MM.1S (cell line): ENCODE results near the gene TRIM14.

Experiments
- EZH2 ChIP-seq: fragments of 300-600 bp; sonication (generic); optimal IDR thresholded peaks from 2 replicates; pipeline ENCODE3; 2017; ENCODE audit warnings: low read depth, mild to moderate bottlenecking, antibody characterized with exemption, low read length, mixed read lengths
- EZH2phosphoT487 ChIP-seq: fragments of 300-600 bp; sonication (generic); IDR thresholded peaks from 2 replicates; pipeline ENCODE4 v1.6.1; 2018; ENCODE audit warnings: antibody characterized with exemption, low read length
- TF ChIP-seq, protein P1 (sequence below): fragments of 300-600 bp; sonication (generic); IDR thresholded peaks from 2 replicates; pipeline ENCODE4 v1.5.1; 2016; ENCODE audit warnings: antibody characterized with exemption, low read length, mixed read lengths

DNA sequence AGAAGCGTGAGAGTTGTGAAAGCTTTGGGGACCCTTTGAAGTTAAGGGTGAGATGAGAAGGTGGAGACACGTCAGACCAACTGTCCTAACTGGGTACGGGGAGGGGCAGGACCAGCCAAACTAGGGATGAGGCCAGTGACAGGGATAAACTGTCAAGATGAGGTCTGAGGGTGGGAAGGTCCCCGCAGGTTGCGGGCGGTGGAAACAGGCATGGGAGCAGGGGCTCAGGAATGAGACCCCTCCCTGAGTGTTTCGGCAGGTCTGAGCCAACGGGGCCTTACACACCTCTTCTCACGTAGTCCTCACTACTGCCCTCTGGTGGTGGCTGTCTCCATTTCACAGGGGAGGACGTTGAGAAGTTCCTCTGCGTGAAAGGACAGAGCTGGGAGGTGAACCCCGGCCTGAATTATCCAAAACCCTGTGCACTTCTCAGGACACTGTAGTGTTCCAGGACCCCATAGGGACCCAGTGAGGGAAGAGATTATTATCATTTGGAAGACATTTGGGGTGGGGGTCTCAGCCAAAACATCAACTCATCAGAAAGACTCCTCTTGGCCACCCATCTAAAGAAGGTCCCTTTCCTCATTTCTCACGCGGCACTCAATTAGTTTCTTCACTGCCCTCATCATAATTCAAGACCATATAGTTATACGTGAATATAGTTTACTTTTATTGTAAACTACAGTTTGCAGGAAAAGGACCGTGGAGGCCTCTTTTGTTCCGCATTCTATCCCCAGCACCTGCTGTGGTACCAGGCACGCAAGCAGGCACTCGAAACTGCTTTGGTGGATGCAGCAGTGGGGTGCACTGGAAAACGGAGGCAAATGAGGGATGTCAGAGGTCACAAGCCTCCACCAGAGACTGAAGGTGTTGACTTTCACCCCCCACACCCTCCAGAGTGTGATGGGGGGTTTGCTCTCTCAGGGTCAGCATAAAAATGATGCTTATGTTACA, 84.2 kb downstream of the TRIM14 start:
- TF ChIP-seq, protein P1, sequence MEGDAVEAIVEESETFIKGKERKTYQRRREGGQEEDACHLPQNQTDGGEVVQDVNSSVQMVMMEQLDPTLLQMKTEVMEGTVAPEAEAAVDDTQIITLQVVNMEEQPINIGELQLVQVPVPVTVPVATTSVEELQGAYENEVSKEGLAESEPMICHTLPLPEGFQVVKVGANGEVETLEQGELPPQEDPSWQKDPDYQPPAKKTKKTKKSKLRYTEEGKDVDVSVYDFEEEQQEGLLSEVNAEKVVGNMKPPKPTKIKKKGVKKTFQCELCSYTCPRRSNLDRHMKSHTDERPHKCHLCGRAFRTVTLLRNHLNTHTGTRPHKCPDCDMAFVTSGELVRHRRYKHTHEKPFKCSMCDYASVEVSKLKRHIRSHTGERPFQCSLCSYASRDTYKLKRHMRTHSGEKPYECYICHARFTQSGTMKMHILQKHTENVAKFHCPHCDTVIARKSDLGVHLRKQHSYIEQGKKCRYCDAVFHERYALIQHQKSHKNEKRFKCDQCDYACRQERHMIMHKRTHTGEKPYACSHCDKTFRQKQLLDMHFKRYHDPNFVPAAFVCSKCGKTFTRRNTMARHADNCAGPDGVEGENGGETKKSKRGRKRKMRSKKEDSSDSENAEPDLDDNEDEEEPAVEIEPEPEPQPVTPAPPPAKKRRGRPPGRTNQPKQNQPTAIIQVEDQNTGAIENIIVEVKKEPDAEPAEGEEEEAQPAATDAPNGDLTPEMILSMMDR, result peak; percentile 89
- TF ChIP-seq EZH2 (no peak), EZH2phosphoT487 (no peak)
